GM12864 (cell line): ENCODE measurements around the gene NLRC3.

ENCODE experiments used
- DNase-seq: peaks from one replicate; pipeline ENCODE4 v3.0.0-alpha.2; 2011; ENCODE audit warnings: low read depth
- H3K4me3 ChIP-seq: 2 replicates; pipeline ENCODE4 v1.5.1; 2011; ENCODE audit warnings: mild to moderate bottlenecking, low read depth, low read length, control low read depth
- CTCF ChIP-seq: IDR thresholded peaks from 2 replicates; pipeline ENCODE4 v1.5.1; 2011; ENCODE audit warnings: low read depth, mild to moderate bottlenecking, moderate library complexity, low read length, control low read depth, inconsistent platforms; ENCODE audit errors: missing control alignments

Gene NLRC3

GRCh38 chr16:3495176-3495575 lies 82.0 kb downstream of the NLRC3 start, which contains the start of gene C16orf90:
C16orf90 (minus strand) TSS chr16:3495489; CDS start chr16:3495421, 68 bp downstream.
- no peak within 1 kb of the TSS for H3K4me3 ChIP-seq
- TF ChIP-seq CTCF = no peak
- no peak for DNase-seq

DNA sequence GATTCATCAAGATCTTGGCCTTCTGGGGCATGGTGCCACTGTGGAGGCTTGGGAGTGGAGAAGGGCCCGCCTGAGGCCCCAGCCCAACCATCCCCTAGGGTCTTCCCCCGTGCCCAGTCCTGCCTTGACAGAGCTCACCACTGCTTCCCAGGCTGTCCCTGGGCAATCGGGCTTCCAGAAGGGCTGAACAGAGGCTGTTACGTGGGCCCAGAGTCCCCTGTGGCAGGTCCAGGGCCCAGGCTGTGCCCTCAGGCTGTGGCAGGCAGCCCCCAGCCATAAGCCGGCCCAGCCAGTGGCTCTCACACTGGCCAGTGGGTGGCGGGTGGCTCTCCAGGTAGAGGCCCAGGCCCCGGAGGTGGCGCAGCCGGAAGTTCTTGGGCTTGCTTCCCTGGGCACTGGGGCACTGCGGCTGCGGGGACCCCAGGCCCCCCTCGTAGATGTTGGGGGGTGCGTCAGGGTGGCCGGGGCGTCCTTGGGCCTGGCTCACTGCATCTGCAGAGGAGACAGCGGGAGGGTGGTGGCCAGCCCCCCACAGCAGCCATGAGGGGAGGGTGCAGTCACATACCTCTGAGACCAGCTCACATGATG lies 82.7 kb downstream of the NLRC3 start:
- no peak for DNase-seq
- TF ChIP-seq CTCF = no peak
- no peak overlapping the region for H3K4me3 ChIP-seq

GRCh38 chr16:3492356-3492755 lies 84.8 kb downstream of the NLRC3 start:
- no peak for DNase-seq
- no peak for TF ChIP-seq CTCF
- H3K4me3 ChIP-seq = no peak overlapping the region

- no peak for DNase-seq
- TF ChIP-seq CTCF = peak; percentile 13
- H3K4me3 ChIP-seq = no peak overlapping the region
Observed at GRCh38 chr16:3490911-3491629, 86.1 kb downstream of the NLRC3 start.
